Measurements from ENCODE around the gene ATP8B3. TPM values are rescaled to one million over a fixed set of nuclear protein-coding genes. Genes with fewer than 3 reads are reported as not detected.

ATP8B3 gene
- total RNA-seq, 4 donors from 2014 or later = 0.09 to 0.24 TPM; not detected in 2

DNA sequence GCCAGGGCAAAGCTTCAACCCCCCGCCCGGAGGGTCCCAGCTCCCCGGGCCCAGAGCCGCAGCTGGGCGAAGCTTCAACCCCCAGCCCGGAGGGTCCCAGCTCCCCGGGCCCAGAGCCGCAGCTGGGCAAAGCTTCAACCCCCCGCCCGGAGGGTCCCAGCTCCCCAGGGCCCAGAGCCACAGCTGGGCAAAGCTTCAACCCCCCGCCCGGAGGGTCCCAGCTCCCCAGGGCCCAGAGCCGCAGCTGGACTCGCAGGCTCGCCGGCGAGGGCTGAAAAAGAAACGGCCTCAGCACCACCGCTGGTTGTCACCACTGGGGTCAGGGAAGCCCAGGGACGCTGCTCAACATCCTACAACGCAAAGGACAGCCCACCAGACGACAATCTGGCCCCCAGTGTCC, 31.0 kb upstream of the ATP8B3 start:
- TF ChIP-seq POLR2A (IDR thresholded peaks at IDR 0.05) = no peak
- TF ChIP-seq, protein P1, sequence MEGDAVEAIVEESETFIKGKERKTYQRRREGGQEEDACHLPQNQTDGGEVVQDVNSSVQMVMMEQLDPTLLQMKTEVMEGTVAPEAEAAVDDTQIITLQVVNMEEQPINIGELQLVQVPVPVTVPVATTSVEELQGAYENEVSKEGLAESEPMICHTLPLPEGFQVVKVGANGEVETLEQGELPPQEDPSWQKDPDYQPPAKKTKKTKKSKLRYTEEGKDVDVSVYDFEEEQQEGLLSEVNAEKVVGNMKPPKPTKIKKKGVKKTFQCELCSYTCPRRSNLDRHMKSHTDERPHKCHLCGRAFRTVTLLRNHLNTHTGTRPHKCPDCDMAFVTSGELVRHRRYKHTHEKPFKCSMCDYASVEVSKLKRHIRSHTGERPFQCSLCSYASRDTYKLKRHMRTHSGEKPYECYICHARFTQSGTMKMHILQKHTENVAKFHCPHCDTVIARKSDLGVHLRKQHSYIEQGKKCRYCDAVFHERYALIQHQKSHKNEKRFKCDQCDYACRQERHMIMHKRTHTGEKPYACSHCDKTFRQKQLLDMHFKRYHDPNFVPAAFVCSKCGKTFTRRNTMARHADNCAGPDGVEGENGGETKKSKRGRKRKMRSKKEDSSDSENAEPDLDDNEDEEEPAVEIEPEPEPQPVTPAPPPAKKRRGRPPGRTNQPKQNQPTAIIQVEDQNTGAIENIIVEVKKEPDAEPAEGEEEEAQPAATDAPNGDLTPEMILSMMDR (IDR thresholded peaks at IDR 0.05 in 4 of 5, conservative IDR thresholded peaks at IDR 0.05 in 1 of 5) = no peak
- peak overlapping the region in 1 of 4 donors; percentile 44 for H3K27ac ChIP-seq
- in situ Hi-C loops (cut with MboI; ENCODE audit: low sequenced_read_pairs in 4 of 4) (no loop called here), intact Hi-C loops (cut with DNase I; ENCODE audit: low total_unique reads) (no loop called here)
- ATAC-seq (no peak), DNase-seq (no peak)
- H3K9me3 ChIP-seq = no peaks in the 10 kb centered on the region
- H3K27me3 ChIP-seq = no peaks in the 10 kb centered on the region
- H3K36me3 ChIP-seq = no peaks in the 10 kb centered on the region
- H3K4me1 ChIP-seq = peaks cover 39 to 72% of the 10 kb centered on the region in 2 donors
- no peak overlapping the region for H3K4me3 ChIP-seq

DNA sequence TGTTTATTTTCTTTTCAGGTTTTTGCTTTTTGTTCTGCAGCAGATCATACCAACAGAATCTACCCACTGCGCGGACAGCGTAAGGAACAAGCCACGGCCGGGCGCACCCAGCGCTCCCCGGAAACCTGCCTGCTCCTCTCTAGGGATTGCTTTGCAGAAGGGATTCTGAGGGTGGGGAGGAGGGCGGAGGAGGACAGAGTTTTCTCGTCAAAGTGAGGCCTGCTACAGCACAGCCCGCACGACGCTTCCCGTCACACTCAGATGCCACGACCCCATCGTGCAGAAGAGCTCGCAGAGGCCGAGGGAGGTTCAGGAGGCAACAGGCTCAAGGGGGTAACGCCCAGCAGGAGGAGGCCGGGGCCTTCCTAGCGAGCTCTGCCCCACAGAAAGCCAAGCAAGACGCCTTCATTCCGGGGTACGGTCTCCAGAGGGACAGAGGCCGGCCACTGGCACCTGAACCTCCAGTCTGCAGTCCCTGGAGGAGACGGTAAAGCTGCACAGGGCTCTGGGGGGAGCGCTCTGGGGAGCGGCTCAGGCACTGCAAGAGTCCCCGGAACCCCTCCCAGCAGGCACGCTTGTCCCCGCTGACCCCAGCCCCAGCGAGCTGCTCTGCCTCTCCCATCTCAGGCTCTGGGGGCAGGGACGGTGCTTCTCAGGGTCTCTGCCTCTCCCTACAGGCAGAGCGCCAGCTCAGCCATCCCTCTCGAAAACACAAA, 29.3 kb upstream of the ATP8B3 start:
- Histone ChIP-seq H3K4me3 (peak overlapping the region; percentile 10 to 36 (median 26)), H3K4me1 (peaks cover 31 to 69% of the 10 kb centered on the region in 2 donors), H3K36me3 (no peaks in the 10 kb centered on the region), H3K27me3 (no peaks in the 10 kb centered on the region), H3K27ac (peak overlapping the region; percentile 44 to 67 (median 55)), H3K9me3 (no peaks in the 10 kb centered on the region)
- DNase-seq = no peak
- TF ChIP-seq, protein P1 (IDR thresholded peaks at IDR 0.05 in 4 of 5, conservative IDR thresholded peaks at IDR 0.05 in 1 of 5) = no peak
- no peak for TF ChIP-seq POLR2A (IDR thresholded peaks at IDR 0.05)
- in situ Hi-C loops (cut with MboI; ENCODE audit: low sequenced_read_pairs in 4 of 4) (no loop called here), intact Hi-C loops (cut with DNase I; ENCODE audit: low total_unique reads) (no loop called here)
- no peak for ATAC-seq

DNA sequence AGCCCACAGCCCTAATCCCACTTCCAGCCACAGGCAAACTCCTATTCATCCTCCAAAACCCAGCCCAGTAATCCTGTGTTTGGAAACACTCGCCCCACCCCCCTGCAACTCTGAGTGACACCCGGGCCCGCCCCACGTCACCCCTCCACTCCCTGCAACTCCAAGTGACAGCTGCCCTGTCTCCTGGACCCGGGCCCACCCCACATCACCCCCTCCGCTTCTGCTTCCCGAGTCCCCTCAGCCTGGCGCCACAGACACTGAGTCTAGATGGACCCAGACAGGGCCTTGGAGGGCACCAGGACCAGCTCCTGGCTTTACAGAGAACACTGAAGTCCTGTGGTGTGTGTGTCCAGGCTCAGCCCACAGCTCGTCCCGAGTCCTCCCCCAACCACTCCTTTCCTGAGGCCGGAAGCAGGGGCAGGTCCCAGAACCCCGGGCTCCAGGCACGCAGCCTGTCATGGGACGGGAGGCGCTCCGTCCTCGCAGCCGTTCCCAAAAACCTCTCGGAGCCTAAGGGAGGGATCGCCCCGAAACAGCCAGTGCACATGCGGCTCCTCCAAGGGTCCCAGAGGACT, 28.6 kb upstream of the ATP8B3 start:
- ATAC-seq (peak in 1 of 2 donors; percentile 18), DNase-seq (no peak)
- peak overlapping the region in 3 of 4 donors; percentile 20 to 36 (median 31) for H3K4me3 ChIP-seq
- no peaks in the 10 kb centered on the region for H3K36me3 ChIP-seq
- no peaks in the 10 kb centered on the region for H3K9me3 ChIP-seq
- TF ChIP-seq, protein P1 (IDR thresholded peaks at IDR 0.05 in 4 of 5, conservative IDR thresholded peaks at IDR 0.05 in 1 of 5) = no peak
- TF ChIP-seq POLR2A (IDR thresholded peaks at IDR 0.05) = no peak
- H3K27me3 ChIP-seq = no peaks in the 10 kb centered on the region
- H3K27ac ChIP-seq = peak overlapping the region; percentile 44 to 67 (median 55)
- in situ Hi-C loops (cut with MboI; ENCODE audit: low sequenced_read_pairs in 4 of 4) = no loop called here
- intact Hi-C loops (cut with DNase I; ENCODE audit: low total_unique reads) = no loop called here
- peaks cover 24 to 62% of the 10 kb centered on the region in 2 donors for H3K4me1 ChIP-seq

DNA sequence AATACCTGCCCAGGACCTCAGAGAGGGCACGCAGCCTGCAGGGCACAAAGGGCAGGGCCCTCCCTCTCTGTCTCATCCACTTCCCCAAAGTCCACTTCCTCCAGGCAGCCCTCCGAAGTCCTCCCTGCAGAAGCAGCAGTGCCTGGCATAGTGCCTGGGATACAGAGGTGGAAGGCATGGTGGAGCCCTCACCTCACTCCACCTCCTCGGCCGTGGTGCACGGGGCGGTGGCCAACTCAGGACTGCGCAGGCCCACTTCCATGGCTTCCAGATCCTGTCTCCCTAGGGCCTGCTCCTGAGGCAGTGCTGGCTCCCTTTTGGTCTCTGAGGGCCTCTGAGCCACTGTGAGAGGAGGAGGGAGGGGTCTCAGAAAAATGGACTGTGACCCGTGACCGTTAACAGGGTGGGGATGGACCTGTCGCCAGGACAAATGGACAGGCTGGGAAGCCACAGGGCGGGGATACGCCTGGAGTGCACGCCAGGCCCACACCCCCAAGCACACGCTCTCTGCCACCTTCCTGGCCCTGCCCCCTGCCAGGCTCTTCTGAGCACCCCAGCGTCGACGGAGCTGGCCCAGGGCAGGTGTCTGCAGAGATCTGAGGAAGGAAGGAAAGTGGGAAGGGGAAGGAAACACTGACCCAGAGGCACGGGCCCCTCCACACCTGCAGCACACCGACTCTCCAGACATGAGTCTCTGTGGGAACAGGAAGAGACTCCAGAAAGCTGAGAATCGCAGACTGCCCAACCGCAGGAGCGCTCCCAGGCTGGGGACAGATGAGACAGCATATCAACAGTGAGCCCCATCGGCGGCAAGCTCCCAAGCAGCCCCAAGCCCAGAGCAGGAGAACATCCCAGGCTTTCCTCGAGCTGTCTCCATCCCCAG, 27.8 kb upstream of the ATP8B3 start:
- DNase-seq = no peak
- Histone ChIP-seq H3K27me3 (no peaks in the 10 kb centered on the region), H3K4me3 (no peak overlapping the region), H3K9me3 (no peaks in the 10 kb centered on the region), H3K36me3 (no peaks in the 10 kb centered on the region), H3K4me1 (peaks cover 16 to 55% of the 10 kb centered on the region in 2 donors), H3K27ac (peak overlapping the region; percentile 44 to 67 (median 55))
- in situ Hi-C loops (cut with MboI; ENCODE audit: low sequenced_read_pairs in 4 of 4) (no loop called here), intact Hi-C loops (cut with DNase I; ENCODE audit: low total_unique reads) (no loop called here)
- peak in 1 of 2 donors; percentile 10 for ATAC-seq
- no peak for TF ChIP-seq POLR2A (IDR thresholded peaks at IDR 0.05)
- TF ChIP-seq, protein P1 (IDR thresholded peaks at IDR 0.05 in 4 of 5, conservative IDR thresholded peaks at IDR 0.05 in 1 of 5) = no peak
